ENCODE measurements around the gene SMARCA2.

DNA sequence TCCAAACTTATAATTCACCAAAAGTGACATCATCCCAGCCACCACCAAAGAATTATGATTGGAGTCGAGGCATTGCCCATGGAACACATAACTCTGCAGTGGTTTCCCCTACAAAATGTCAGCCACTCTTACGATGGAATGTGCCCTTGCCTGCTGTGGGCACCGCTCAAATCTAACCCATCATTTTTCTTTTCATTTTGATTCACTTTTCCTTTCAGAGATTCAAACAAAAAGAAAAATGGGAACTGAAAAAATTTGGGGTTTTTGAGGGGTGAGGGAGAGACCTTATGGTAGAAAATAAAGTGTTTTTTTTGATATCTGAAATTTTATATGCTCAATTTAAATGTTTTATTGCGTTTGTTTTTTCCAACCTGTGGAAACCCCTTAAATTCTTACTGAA, 28.1 kb downstream of the SMARCA2 start:
- TF ChIP-seq, protein P1, sequence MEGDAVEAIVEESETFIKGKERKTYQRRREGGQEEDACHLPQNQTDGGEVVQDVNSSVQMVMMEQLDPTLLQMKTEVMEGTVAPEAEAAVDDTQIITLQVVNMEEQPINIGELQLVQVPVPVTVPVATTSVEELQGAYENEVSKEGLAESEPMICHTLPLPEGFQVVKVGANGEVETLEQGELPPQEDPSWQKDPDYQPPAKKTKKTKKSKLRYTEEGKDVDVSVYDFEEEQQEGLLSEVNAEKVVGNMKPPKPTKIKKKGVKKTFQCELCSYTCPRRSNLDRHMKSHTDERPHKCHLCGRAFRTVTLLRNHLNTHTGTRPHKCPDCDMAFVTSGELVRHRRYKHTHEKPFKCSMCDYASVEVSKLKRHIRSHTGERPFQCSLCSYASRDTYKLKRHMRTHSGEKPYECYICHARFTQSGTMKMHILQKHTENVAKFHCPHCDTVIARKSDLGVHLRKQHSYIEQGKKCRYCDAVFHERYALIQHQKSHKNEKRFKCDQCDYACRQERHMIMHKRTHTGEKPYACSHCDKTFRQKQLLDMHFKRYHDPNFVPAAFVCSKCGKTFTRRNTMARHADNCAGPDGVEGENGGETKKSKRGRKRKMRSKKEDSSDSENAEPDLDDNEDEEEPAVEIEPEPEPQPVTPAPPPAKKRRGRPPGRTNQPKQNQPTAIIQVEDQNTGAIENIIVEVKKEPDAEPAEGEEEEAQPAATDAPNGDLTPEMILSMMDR (IDR thresholded peaks at IDR 0.05), result no peak
- TF ChIP-seq RCOR1 (IDR thresholded peaks at IDR 0.05; ENCODE audit: low read depth, low read length), result no peak
- TF ChIP-seq, protein P2, sequence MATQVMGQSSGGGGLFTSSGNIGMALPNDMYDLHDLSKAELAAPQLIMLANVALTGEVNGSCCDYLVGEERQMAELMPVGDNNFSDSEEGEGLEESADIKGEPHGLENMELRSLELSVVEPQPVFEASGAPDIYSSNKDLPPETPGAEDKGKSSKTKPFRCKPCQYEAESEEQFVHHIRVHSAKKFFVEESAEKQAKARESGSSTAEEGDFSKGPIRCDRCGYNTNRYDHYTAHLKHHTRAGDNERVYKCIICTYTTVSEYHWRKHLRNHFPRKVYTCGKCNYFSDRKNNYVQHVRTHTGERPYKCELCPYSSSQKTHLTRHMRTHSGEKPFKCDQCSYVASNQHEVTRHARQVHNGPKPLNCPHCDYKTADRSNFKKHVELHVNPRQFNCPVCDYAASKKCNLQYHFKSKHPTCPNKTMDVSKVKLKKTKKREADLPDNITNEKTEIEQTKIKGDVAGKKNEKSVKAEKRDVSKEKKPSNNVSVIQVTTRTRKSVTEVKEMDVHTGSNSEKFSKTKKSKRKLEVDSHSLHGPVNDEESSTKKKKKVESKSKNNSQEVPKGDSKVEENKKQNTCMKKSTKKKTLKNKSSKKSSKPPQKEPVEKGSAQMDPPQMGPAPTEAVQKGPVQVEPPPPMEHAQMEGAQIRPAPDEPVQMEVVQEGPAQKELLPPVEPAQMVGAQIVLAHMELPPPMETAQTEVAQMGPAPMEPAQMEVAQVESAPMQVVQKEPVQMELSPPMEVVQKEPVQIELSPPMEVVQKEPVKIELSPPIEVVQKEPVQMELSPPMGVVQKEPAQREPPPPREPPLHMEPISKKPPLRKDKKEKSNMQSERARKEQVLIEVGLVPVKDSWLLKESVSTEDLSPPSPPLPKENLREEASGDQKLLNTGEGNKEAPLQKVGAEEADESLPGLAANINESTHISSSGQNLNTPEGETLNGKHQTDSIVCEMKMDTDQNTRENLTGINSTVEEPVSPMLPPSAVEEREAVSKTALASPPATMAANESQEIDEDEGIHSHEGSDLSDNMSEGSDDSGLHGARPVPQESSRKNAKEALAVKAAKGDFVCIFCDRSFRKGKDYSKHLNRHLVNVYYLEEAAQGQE (IDR thresholded peaks at IDR 0.05), result no peak
- no peak for TF ChIP-seq POLR2A (IDR thresholded peaks at IDR 0.05; ENCODE audit: low read length)
- TF ChIP-seq, protein P3, sequence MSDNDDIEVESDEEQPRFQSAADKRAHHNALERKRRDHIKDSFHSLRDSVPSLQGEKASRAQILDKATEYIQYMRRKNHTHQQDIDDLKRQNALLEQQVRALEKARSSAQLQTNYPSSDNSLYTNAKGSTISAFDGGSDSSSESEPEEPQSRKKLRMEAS (IDR thresholded peaks at IDR 0.05), result no peak
- TF ChIP-seq CBX2 (IDR thresholded peaks at IDR 0.05; ENCODE audit: borderline replicate concordance, low read depth), result no peak
- TF ChIP-seq, protein P4, sequence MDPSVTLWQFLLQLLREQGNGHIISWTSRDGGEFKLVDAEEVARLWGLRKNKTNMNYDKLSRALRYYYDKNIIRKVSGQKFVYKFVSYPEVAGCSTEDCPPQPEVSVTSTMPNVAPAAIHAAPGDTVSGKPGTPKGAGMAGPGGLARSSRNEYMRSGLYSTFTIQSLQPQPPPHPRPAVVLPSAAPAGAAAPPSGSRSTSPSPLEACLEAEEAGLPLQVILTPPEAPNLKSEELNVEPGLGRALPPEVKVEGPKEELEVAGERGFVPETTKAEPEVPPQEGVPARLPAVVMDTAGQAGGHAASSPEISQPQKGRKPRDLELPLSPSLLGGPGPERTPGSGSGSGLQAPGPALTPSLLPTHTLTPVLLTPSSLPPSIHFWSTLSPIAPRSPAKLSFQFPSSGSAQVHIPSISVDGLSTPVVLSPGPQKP (IDR thresholded peaks at IDR 0.05; ENCODE audit: low read depth, low read length), result no peak
- no peak for TF ChIP-seq EP300 (IDR thresholded peaks at IDR 0.05)
- no peak for TF ChIP-seq GATA3 (IDR thresholded peaks at IDR 0.05; ENCODE audit: borderline replicate concordance)
- no peak for TF ChIP-seq ZC3H11A (IDR thresholded peaks at IDR 0.05)
- no peak for TF ChIP-seq KDM1A (IDR thresholded peaks at IDR 0.05; ENCODE audit: low read depth)
- no peak for TF ChIP-seq RARB (CRISPR knock-in tag; IDR thresholded peaks at IDR 0.05)
- TF ChIP-seq JUNB (IDR thresholded peaks at IDR 0.05), result no peak
- no peak for TF ChIP-seq RAD21 (conservative IDR thresholded peaks at IDR 0.05 in 1 of 2, IDR thresholded peaks at IDR 0.05 in 1 of 2)

All from A549 (cell line).